Prostate gland (tissue), 2 donors: ENCODE measurements around the gene FCGR3A. TPM values are rescaled to one million over a fixed set of nuclear protein-coding genes. Genes with fewer than 3 reads are reported as not detected.

Experiments
- DNase-seq: peaks from one replicate; pipeline ENCODE4 v3.0.0-alpha.2; 2019; ENCODE audit warnings: low spot score
- H3K27ac ChIP-seq, 2 donors: fragments of 200-600 bp; sonication (generic); 2 replicates each; pipeline ENCODE4 v1.5.1; 2017 to 2019
- H3K27me3 ChIP-seq: fragments of 200-600 bp; sonication (generic); replicated peaks from 2 replicates; pipeline ENCODE4 v1.5.1; 2019; ENCODE audit not compliant: insufficient read depth
- H3K36me3 ChIP-seq, 2 donors: fragments of 200-600 bp; sonication (generic); 1 replicate in 1 of 2; 2 replicates in 1 of 2; pipeline versions ENCODE4 v1.5.1 to v1.8.1; 2017 to 2019
- H3K4me1 ChIP-seq: fragments of 200-600 bp; sonication (generic); replicated peaks from 2 replicates; pipeline ENCODE4 v1.5.1; 2019
- H3K4me3 ChIP-seq, 2 donors: fragments of 200-600 bp; sonication (generic); 2 replicates each; pipeline ENCODE4 v1.5.1; 2017 to 2019
- H3K9me3 ChIP-seq: fragments of 200-600 bp; sonication (generic); 2 replicates; pipeline ENCODE4 v1.5.1; 2017
- CTCF ChIP-seq, 4 experiments: fragments of 200-600 bp in 2 of 4; fragments of 450-650 bp in 2 of 4; sonication (generic) in 2 of 4; IDR thresholded peaks; 1 replicate in 3 of 4; 2 replicates in 1 of 4; pipeline ENCODE4 v1.5.1; 2016 to 2019; ENCODE audit warnings: antibody characterized with exemption in 4 of 4, mild to moderate bottlenecking in 2 of 4, moderate library complexity in 2 of 4
- POLR2A ChIP-seq: fragments of 450-650 bp; IDR thresholded peaks from one replicate; pipeline ENCODE4 v1.6.1; 2016; ENCODE audit warnings: antibody characterized with exemption, mild to moderate bottlenecking
- POLR2AphosphoS5 ChIP-seq: sonication (generic); formaldehyde crosslinking; IDR thresholded peaks from one replicate; pipeline ENCODE4 v1.6.1; 2017; ENCODE audit warnings: antibody characterized with exemption
- WGBS: methylation state at CpG from one replicate; pipeline ENCODE4 v1.1.5; 2018; 5-methylcytosine and 5-hydroxymethylcytosine counted together
- intact Hi-C: fragments of 100-400 bp; cut with DNase I; formaldehyde crosslinking; loops from one replicate; pipeline ENCODE4 v1.14.2; 2022
- total RNA-seq, 2 donors: library from RNA; depleted of rRNA; stranded (reverse); fragments of >200 nt; gene quantifications; one replicate each; pipeline ENCODE4 v1.1.0, GENCODE V29; 2016

The FCGR3A gene
- total RNA-seq, 2 donors from 2014 or later = 6.9 to 7.4 TPM

GRCh38 chr1:161505686-161506085 lies 43.9 kb downstream of the FCGR3A start:
- DNase-seq = no peak
- no peaks in the 10 kb centered on the region for H3K9me3 ChIP-seq
- no peak overlapping the region for H3K27ac ChIP-seq
- intact Hi-C loops = no loop called here
- no peaks in the 10 kb centered on the region for H3K4me1 ChIP-seq
- TF ChIP-seq CTCF (IDR thresholded peaks at IDR 0.05) (no peak), POLR2AphosphoS5 (no peak), POLR2A (no peak)
- H3K4me3 ChIP-seq = no peak overlapping the region
- H3K27me3 ChIP-seq = no peaks in the 10 kb centered on the region
- 89% methylated on average over 6 of the region's 6 CpGs for WGBS
- H3K36me3 ChIP-seq = no peaks in the 10 kb centered on the region

- Histone ChIP-seq H3K27me3 (no peaks in the 10 kb centered on the region), H3K27ac (no peak overlapping the region), H3K36me3 (no peaks in the 10 kb centered on the region), H3K4me1 (no peaks in the 10 kb centered on the region), H3K4me3 (no peak overlapping the region), H3K9me3 (no peaks in the 10 kb centered on the region)
- DNase-seq = no peak
- intact Hi-C loops = no loop called here
- TF ChIP-seq CTCF (IDR thresholded peaks at IDR 0.05) (no peak), POLR2AphosphoS5 (no peak), POLR2A (no peak)
Observed at GRCh38 chr1:161503394-161503748, 46.2 kb downstream of the FCGR3A start.

- intact Hi-C loops = no loop called here
Observed at GRCh38 chr1:161502641-161503393, 46.8 kb downstream of the FCGR3A start.

GRCh38 chr1:161502181-161502580 lies 47.4 kb downstream of the FCGR3A start:
- TF ChIP-seq POLR2A (no peak), POLR2AphosphoS5 (no peak), CTCF (IDR thresholded peaks at IDR 0.05) (no peak)
- Histone ChIP-seq H3K27ac (no peak overlapping the region), H3K4me1 (no peaks in the 10 kb centered on the region), H3K4me3 (no peak overlapping the region), H3K27me3 (no peaks in the 10 kb centered on the region), H3K9me3 (no peaks in the 10 kb centered on the region), H3K36me3 (no peaks in the 10 kb centered on the region)
- no peak for DNase-seq
- intact Hi-C loops = no loop called here
- 38% methylated on average over 4 of the region's 4 CpGs for WGBS

More at GRCh38 chr1:161502641-161503393, 46.8 kb downstream of the FCGR3A start:
- H3K27me3 ChIP-seq = no peaks in the 10 kb centered on the region
- H3K4me1 ChIP-seq = no peaks in the 10 kb centered on the region
- H3K9me3 ChIP-seq = no peaks in the 10 kb centered on the region
- no peak overlapping the region for H3K4me3 ChIP-seq
- no peak for TF ChIP-seq POLR2A
- no peak for TF ChIP-seq CTCF (IDR thresholded peaks at IDR 0.05)
- no peak for TF ChIP-seq POLR2AphosphoS5
- no peak for DNase-seq
- 35% methylated on average over 1 of the region's 1 CpG for WGBS
- no peaks in the 10 kb centered on the region for H3K36me3 ChIP-seq
- no peak overlapping the region for H3K27ac ChIP-seq

GRCh38 chr1:161501234-161501633 lies 48.4 kb downstream of the FCGR3A start:
- no peaks in the 10 kb centered on the region for H3K4me1 ChIP-seq
- no peaks in the 10 kb centered on the region for H3K36me3 ChIP-seq
- intact Hi-C loops = no loop called here
- WGBS = 81% methylated on average over 1 of the region's 1 CpG
- no peak overlapping the region for H3K4me3 ChIP-seq
- H3K27ac ChIP-seq = no peak overlapping the region
- no peak for DNase-seq
- no peaks in the 10 kb centered on the region for H3K27me3 ChIP-seq
- no peaks in the 10 kb centered on the region for H3K9me3 ChIP-seq
- no peak for TF ChIP-seq CTCF (IDR thresholded peaks at IDR 0.05)
- no peak for TF ChIP-seq POLR2A
- no peak for TF ChIP-seq POLR2AphosphoS5
